ENCODE results near the gene RPP14. TPM values are rescaled to one million over a fixed set of nuclear protein-coding genes. Genes with fewer than 3 reads are reported as not detected.

Gene RPP14
- total RNA-seq, 1 experiment from 2014 or later = 22.4 TPM

GRCh38 chr3:58323529-58324390 lies 17.7 kb downstream of the RPP14 start (continued):
- TF ChIP-seq POLR2A (IDR thresholded peaks at IDR 0.05; ENCODE audit: borderline replicate concordance, extremely low read depth, insufficient read depth, insufficient read length) = no peak

- no peak for TF ChIP-seq EGR1 (IDR thresholded peaks at IDR 0.05; ENCODE audit: low read depth)
- no peak for TF ChIP-seq ATF3 (IDR thresholded peaks at IDR 0.05)
- no peak for TF ChIP-seq CBX3 (IDR thresholded peaks at IDR 0.05; ENCODE audit: low read depth)
- TF ChIP-seq TCF7L2 (IDR thresholded peaks at IDR 0.05; ENCODE audit: borderline replicate concordance, extremely low read depth, insufficient read depth, insufficient read length) = no peak
- no peak for TF ChIP-seq REST (IDR thresholded peaks at IDR 0.05; ENCODE audit: low read depth)
- TF ChIP-seq RAD21 (IDR thresholded peaks at IDR 0.05; ENCODE audit: low read depth) = no peak
- TF ChIP-seq YY1 (IDR thresholded peaks at IDR 0.05; ENCODE audit: extremely low read depth, insufficient replicate concordance, low read depth, low read length) = no peak
- TF ChIP-seq MAX (IDR thresholded peaks at IDR 0.05) = no peak
- no peak for TF ChIP-seq ZNF274 (IDR thresholded peaks at IDR 0.05; ENCODE audit: low read depth, low read length)
- TF ChIP-seq EZH2phosphoT487 (IDR thresholded peaks at IDR 0.05; ENCODE audit: borderline replicate concordance) = no peak
- no peak for TF ChIP-seq POLR2AphosphoS5 (IDR thresholded peaks at IDR 0.05; ENCODE audit: low read depth, low read length)
- TF ChIP-seq SRF (IDR thresholded peaks at IDR 0.05; ENCODE audit: low read depth) = no peak
- TF ChIP-seq ZFX (IDR thresholded peaks at IDR 0.05) = no peak
- TF ChIP-seq POLR2A (IDR thresholded peaks at IDR 0.05; ENCODE audit: borderline replicate concordance, extremely low read depth, insufficient read depth, insufficient read length) = no peak
- TF ChIP-seq SP1 (IDR thresholded peaks at IDR 0.05; ENCODE audit: low read depth) = no peak
- no peak for TF ChIP-seq FOSL1 (IDR thresholded peaks at IDR 0.05; ENCODE audit: low read depth)
- no peak for TF ChIP-seq JUND (IDR thresholded peaks at IDR 0.05)
- no peak for TF ChIP-seq EZH2 (IDR thresholded peaks at IDR 0.05)
- no peak for TF ChIP-seq ELF1 (IDR thresholded peaks at IDR 0.05; ENCODE audit: borderline replicate concordance, low read depth)
- no peak for DNase-seq (ENCODE audit: low read depth, low spot score)
- RAD21 ChIA-PET (ENCODE audit: low non-redundant PET in 1 of 2, low total read pairs in 2 of 2, uncharacterized antibody in 2 of 2, unreplicated experiment in 2 of 2) = no interaction called here
- ATAC-seq = no peak
- Histone ChIP-seq H3K4me1 (ENCODE audit: control insufficient read depth in 1 of 2, insufficient read depth in 2 of 2, low read length in 2 of 2) (no peaks in the 10 kb centered on the region), H3K27ac (ENCODE audit: low read depth, low read length) (no peak overlapping the region), H3K4me3 (replicated peaks in 1 of 2; ENCODE audit: low read depth in 1 of 2, low read length in 2 of 2) (no peak overlapping the region), H3K9me2 (ENCODE audit: insufficient read depth) (no peaks in the 10 kb centered on the region), H3K9ac (ENCODE audit: low read length) (no peak overlapping the region), H4K20me1 (ENCODE audit: insufficient read depth) (no peaks in the 10 kb centered on the region), H3K36me3 (ENCODE audit: control insufficient read depth in 1 of 2, insufficient read depth in 2 of 2, low read length in 2 of 2) (no peaks in the 10 kb centered on the region), H3K27me3 (ENCODE audit: insufficient read depth, low read length) (no peaks in the 10 kb centered on the region), H3K79me2 (ENCODE audit: insufficient read depth, low read length) (no peaks in the 10 kb centered on the region), H3K4me2 (ENCODE audit: low read length) (no peak overlapping the region), H3K9me3 (ENCODE audit: control insufficient read depth in 1 of 2, insufficient read depth in 1 of 2, low read depth in 1 of 2, low read length in 2 of 2) (no peaks in the 10 kb centered on the region), H2AFZ (ENCODE audit: low read depth, low read length, poor library complexity, severe bottlenecking) (no peak overlapping the region)
- no TSS peak for BruUV-seq (replicated peaks)
- CTCF ChIA-PET = interaction anchor here (0.8 to 1.3 kb wide), 2 partner anchors 8 to 16 kb away, joined by 3 read pairs; no protein-coding TSS in a partner anchor
- POLR2A ChIA-PET = no interaction called here
- intact Hi-C loops (cut with micrococcal nuclease) = loop anchor here (5.0 kb wide), 1 partner anchor 308 kb away; no protein-coding TSS in a partner anchor
Measured at GRCh38 chr3:58324391-58325390, 18.6 kb downstream of the RPP14 start.

Data from HCT116 (cell line).